Chondrocyte (in vitro differentiated cells): ENCODE measurements around the gene COPG2. TPM values are rescaled to one million over a fixed set of nuclear protein-coding genes. Genes with fewer than 3 reads are reported as not detected.

Experiments used
- DNase-seq: peaks from one replicate; pipeline ENCODE4 v3.0.0; 2021; ENCODE audit warnings: mixed read lengths, low spot score
- H3K27ac Mint-ChIP-seq: one replicate; pipeline ENCODE4 v1.8.0; 2021; ENCODE audit warnings: mild to moderate bottlenecking, moderate library complexity, mixed read lengths; ENCODE audit not compliant: unreplicated experiment
- H3K27me3 Mint-ChIP-seq: 2 replicates; pipeline ENCODE4 v1.8.0; 2021; ENCODE audit warnings: low read depth, mixed read lengths
- H3K36me3 Mint-ChIP-seq: 2 replicates; pipeline ENCODE4 v1.8.0; 2021; ENCODE audit warnings: low read depth, mixed read lengths
- H3K4me1 Mint-ChIP-seq: 2 replicates; pipeline ENCODE4 v1.8.0; 2021; ENCODE audit warnings: low read depth, mild to moderate bottlenecking, mixed read lengths
- H3K4me3 Mint-ChIP-seq: one replicate; pipeline ENCODE4 v1.8.0; 2021; ENCODE audit warnings: mild to moderate bottlenecking, moderate library complexity, mixed read lengths; ENCODE audit not compliant: unreplicated experiment
- H3K9me3 Mint-ChIP-seq: 2 replicates; pipeline ENCODE4 v1.8.0; 2021; ENCODE audit warnings: low read depth, mixed read lengths
- CTCF ChIP-seq: fragments of 200-600 bp; sonication (generic); IDR thresholded peaks from 2 replicates; pipeline ENCODE4 v1.5.0; 2021; ENCODE audit warnings: antibody characterized with exemption, mild to moderate bottlenecking, moderate library complexity
- microRNA-seq: library from miRNA; unstranded; fragments of <30 nt; microRNA quantifications from one replicate; pipeline ENCODE4 v1.2.0, GENCODE V29; 2020; ENCODE audit warnings: borderline number of aligned reads
- total RNA-seq: library from RNA; stranded (reverse); gene quantifications from 3 replicates; pipeline ENCODE4 v1.2.1, GENCODE V29; 2021

Gene COPG2
- total RNA-seq, 1 donor from 2014 or later, result 24.1 TPM

- Mint-ChIP-seq H3K27ac (no peak overlapping the region), H3K27me3 (no peaks in the 10 kb centered on the region), H3K4me3 (no peak overlapping the region), H3K36me3 (no peaks in the 10 kb centered on the region), H3K4me1 (no peaks in the 10 kb centered on the region), H3K9me3 (no peaks in the 10 kb centered on the region)
- no peak for TF ChIP-seq CTCF
- no peak for DNase-seq
Measured at GRCh38 chr7:130471974-130472373, 196.6 kb downstream of the COPG2 start.

- no peaks in the 10 kb centered on the region for H3K4me1 Mint-ChIP-seq
- TF ChIP-seq CTCF, result no peak
- H3K4me3 Mint-ChIP-seq, result no peak overlapping the region
- H3K27me3 Mint-ChIP-seq, result no peaks in the 10 kb centered on the region
- H3K36me3 Mint-ChIP-seq, result no peaks in the 10 kb centered on the region
- DNase-seq, result no peak
- H3K9me3 Mint-ChIP-seq, result peaks cover 7% of the 10 kb centered on the region
- no peak overlapping the region for H3K27ac Mint-ChIP-seq
Measured at GRCh38 chr7:130468612-130469011, 199.9 kb downstream of the COPG2 start.

GRCh38 chr7:130463553-130464434 lies 204.8 kb downstream of the COPG2 start:
- Mint-ChIP-seq H3K4me3 (no peak overlapping the region), H3K27ac (no peak overlapping the region), H3K9me3 (peaks cover 24% of the 10 kb centered on the region), H3K36me3 (peaks cover 2% of the 10 kb centered on the region), H3K4me1 (no peaks in the 10 kb centered on the region), H3K27me3 (no peaks in the 10 kb centered on the region)
- no peak for DNase-seq
- no peak for TF ChIP-seq CTCF

- no peak for DNase-seq
- Mint-ChIP-seq H3K4me3 (no peak overlapping the region), H3K4me1 (no peaks in the 10 kb centered on the region), H3K36me3 (peaks cover 2% of the 10 kb centered on the region), H3K9me3 (peaks cover 29% of the 10 kb centered on the region), H3K27ac (no peak overlapping the region), H3K27me3 (no peaks in the 10 kb centered on the region)
- no peak for TF ChIP-seq CTCF
Measured at GRCh38 chr7:130461272-130461671, 207.3 kb downstream of the COPG2 start.

GRCh38 chr7:130458257-130458656 lies 210.3 kb downstream of the COPG2 start:
- no peak for DNase-seq
- TF ChIP-seq CTCF, result no peak
- Mint-ChIP-seq H3K27ac (no peak overlapping the region), H3K9me3 (peaks cover 20% of the 10 kb centered on the region), H3K36me3 (peaks cover 2% of the 10 kb centered on the region), H3K4me1 (no peaks in the 10 kb centered on the region), H3K27me3 (no peaks in the 10 kb centered on the region), H3K4me3 (no peak overlapping the region)

Small RNA genes lying within 50 kb of the gene (microRNA-seq; reads per million reads assigned to microRNA genes)
- 1,975 reads per million, percentile 84 among the genes with 10 or more reads in this experiment for gene MIR335

Other genes starting within 250 kb of the COPG2 start
- 10.3 to 13.9 TPM (median 10.4 TPM) in 3 replicates for gene CEP41, start 227.7 kb downstream of the COPG2 start, total RNA-seq
- gene MEST, start 176.7 kb downstream of the COPG2 start, total RNA-seq, result 43.2 to 62.1 TPM (median 58.1 TPM) in 3 replicates
- not detected in 3 replicates for gene TSGA13, start 17.8 kb upstream of the COPG2 start, total RNA-seq
- gene KLF14, start 65.5 kb upstream of the COPG2 start, total RNA-seq, result 0.10 TPM in 1 of 3 replicates, not detected in the others